ENCODE results near the gene TXNDC12. TPM values are rescaled to one million over a fixed set of nuclear protein-coding genes. Genes with fewer than 3 reads are reported as not detected.

Gene TXNDC12
- total RNA-seq, 1 experiment from 2014 or later = 77.5 TPM

- Histone ChIP-seq H3K4me1 (ENCODE audit: control insufficient read depth, insufficient read depth, low read length) (no peaks in the 10 kb centered on the region), H3K9me3 (ENCODE audit: control insufficient read depth, insufficient read depth, low read depth, low read length) (no peaks in the 10 kb centered on the region), H3K27ac (ENCODE audit: low read length) (no peak overlapping the region), H3K27me3 (ENCODE audit: control insufficient read depth, insufficient read depth, low read length) (peaks cover 8% of the 10 kb centered on the region), H3K4me3 (ENCODE audit: low read depth in 2 of 2, low read length in 2 of 2) (peak overlapping the region; percentile 47 to 49), H3K36me3 (ENCODE audit: control insufficient read depth, insufficient read depth, low read length) (no peaks in the 10 kb centered on the region)
- DNase-seq (ENCODE audit: low read depth, low spot score) (no peak), ATAC-seq (no peak)
- ChIA-PET CTCF (no interaction called here), POLR2A (interaction anchor here (0.5 to 0.7 kb wide), 3 partner anchors 110 to 362 kb away, joined by 4 to 8 read pairs (median 5); no protein-coding TSS in a partner anchor)
- in situ Hi-C loops (cut with HindIII; ENCODE audit: low pct_unique_long_range_greater_than_20kb, low sequenced_read_pairs) = no loop called here
- TF ChIP-seq TCF7L2 (IDR thresholded peaks at IDR 0.05; ENCODE audit: low read depth, low read length) (no peak), SIN3A (IDR thresholded peaks at IDR 0.05; ENCODE audit: borderline replicate concordance, insufficient read depth, low read depth, low read length) (no peak), CTCF (IDR thresholded peaks at IDR 0.05) (no peak), POLR2AphosphoS5 (IDR thresholded peaks at IDR 0.05; ENCODE audit: low read depth, low read length) (no peak), REST (IDR thresholded peaks at IDR 0.05; ENCODE audit: insufficient read depth in 1 of 2, low read depth in 2 of 2, low read length in 1 of 2) (no peak)
- intact Hi-C loops (cut with micrococcal nuclease; ENCODE audit: unreplicated experiment) = no loop called here
- no TSS peak for BruUV-seq (replicated peaks)
Measured at GRCh38 chr1:51989582-51990477, 65.2 kb downstream of the TXNDC12 start.

GRCh38 chr1:51988254-51988653 is 66.7 kb downstream of the TXNDC12 start:
- H3K4me1 ChIP-seq (ENCODE audit: control insufficient read depth, insufficient read depth, low read length) = no peaks in the 10 kb centered on the region
- H3K27me3 ChIP-seq (ENCODE audit: control insufficient read depth, insufficient read depth, low read length) = peaks cover 8% of the 10 kb centered on the region
- intact Hi-C loops (cut with micrococcal nuclease; ENCODE audit: unreplicated experiment) (no loop called here), in situ Hi-C loops (cut with HindIII; ENCODE audit: low pct_unique_long_range_greater_than_20kb, low sequenced_read_pairs) (no loop called here)
- no peak overlapping the region for H3K27ac ChIP-seq (ENCODE audit: low read length)
- ATAC-seq (no peak), DNase-seq (ENCODE audit: low read depth, low spot score) (no peak)
- CTCF ChIA-PET = no interaction called here
- POLR2A ChIA-PET = no interaction called here
- TF ChIP-seq POLR2AphosphoS5 (IDR thresholded peaks at IDR 0.05; ENCODE audit: low read depth, low read length) = no peak
- TF ChIP-seq SIN3A (IDR thresholded peaks at IDR 0.05; ENCODE audit: borderline replicate concordance, insufficient read depth, low read depth, low read length) = no peak
- no peak overlapping the region for H3K4me3 ChIP-seq (ENCODE audit: low read depth in 2 of 2, low read length in 2 of 2)
- H3K36me3 ChIP-seq (ENCODE audit: control insufficient read depth, insufficient read depth, low read length) = no peaks in the 10 kb centered on the region
- BruUV-seq (replicated peaks) = no TSS peak
- H3K9me3 ChIP-seq (ENCODE audit: control insufficient read depth, insufficient read depth, low read depth, low read length) = no peaks in the 10 kb centered on the region

GRCh38 chr1:51986718-51987117 is 68.3 kb downstream of the TXNDC12 start:
- Histone ChIP-seq H3K36me3 (ENCODE audit: control insufficient read depth, insufficient read depth, low read length) (no peaks in the 10 kb centered on the region), H3K9me3 (ENCODE audit: control insufficient read depth, insufficient read depth, low read depth, low read length) (no peaks in the 10 kb centered on the region), H3K27ac (ENCODE audit: low read length) (no peak overlapping the region), H3K27me3 (ENCODE audit: control insufficient read depth, insufficient read depth, low read length) (peaks cover 2% of the 10 kb centered on the region), H3K4me1 (ENCODE audit: control insufficient read depth, insufficient read depth, low read length) (no peaks in the 10 kb centered on the region), H3K4me3 (ENCODE audit: low read depth in 2 of 2, low read length in 2 of 2) (no peak overlapping the region)
- no peak for TF ChIP-seq TCF7L2 (IDR thresholded peaks at IDR 0.05; ENCODE audit: low read depth, low read length)
- TF ChIP-seq POLR2AphosphoS5 (IDR thresholded peaks at IDR 0.05; ENCODE audit: low read depth, low read length) = no peak
- no peak for TF ChIP-seq SIN3A (IDR thresholded peaks at IDR 0.05; ENCODE audit: borderline replicate concordance, insufficient read depth, low read depth, low read length)
- no peak for TF ChIP-seq CTCF (IDR thresholded peaks at IDR 0.05)
- TF ChIP-seq REST (IDR thresholded peaks at IDR 0.05; ENCODE audit: insufficient read depth in 1 of 2, low read depth in 2 of 2, low read length in 1 of 2) = no peak
- ATAC-seq (no peak), DNase-seq (ENCODE audit: low read depth, low spot score) (no peak)
- ChIA-PET CTCF (no interaction called here), POLR2A (no interaction called here)
- no TSS peak for BruUV-seq (replicated peaks)
- in situ Hi-C loops (cut with HindIII; ENCODE audit: low pct_unique_long_range_greater_than_20kb, low sequenced_read_pairs) = no loop called here
- intact Hi-C loops (cut with micrococcal nuclease; ENCODE audit: unreplicated experiment) = no loop called here
